Hepatocyte (in vitro differentiated cells): ENCODE measurements around the gene PRDM5.

ENCODE experiments used
- CTCF ChIP-seq: fragments of 200-600 bp; sonication (generic); IDR thresholded peaks from 2 replicates; pipeline ENCODE4 v1.5.1; 2016; ENCODE audit warnings: antibody characterized with exemption, mild to moderate bottlenecking; ENCODE audit not compliant: poor library complexity
- EZH2 ChIP-seq: fragments of 200-600 bp; sonication (generic); IDR thresholded peaks from 2 replicates; pipeline ENCODE4 v1.6.1; 2016; ENCODE audit warnings: antibody characterized with exemption, mild to moderate bottlenecking, borderline replicate concordance
- EZH2phosphoT487 ChIP-seq: fragments of 200-600 bp; sonication (generic); IDR thresholded peaks from one replicate; pipeline ENCODE4 v1.6.1; 2018; ENCODE audit warnings: antibody characterized with exemption, mild to moderate bottlenecking, low read depth, moderate library complexity; ENCODE audit not compliant: unreplicated experiment, severe bottlenecking

- TF ChIP-seq EZH2 (no peak), CTCF (no peak), EZH2phosphoT487 (no peak)
Measured at GRCh38 chr4:120835342-120835741, 87.2 kb downstream of the PRDM5 start.
